Panc1 (cell line): ENCODE measurements around the gene GMDS.

Experiments used
- CTCF ChIP-seq: fragments of 450-650 bp; IDR thresholded peaks from 2 replicates; pipeline ENCODE4 v1.5.1; 2017; ENCODE audit warnings: mild to moderate bottlenecking
- POLR2AphosphoS5 ChIP-seq: IDR thresholded peaks from 2 replicates; pipeline ENCODE4 v1.6.1; 2012; ENCODE audit warnings: mild to moderate bottlenecking, low read depth, low read length, moderate library complexity
- SIN3A ChIP-seq: IDR thresholded peaks from 2 replicates; pipeline ENCODE4 v1.6.1; 2012; ENCODE audit warnings: low read depth, mild to moderate bottlenecking, low read length, moderate library complexity, borderline replicate concordance; ENCODE audit not compliant: insufficient read depth

GRCh38 chr6:2004888-2005287 is 240.5 kb downstream of the GMDS start:
- TF ChIP-seq CTCF: no peak
- TF ChIP-seq SIN3A: no peak
- no peak for TF ChIP-seq POLR2AphosphoS5
